ENCODE data around the gene RAB34.

The RAB34 gene

GRCh38 chr17:28717578-28718332 lies at the start of gene RAB34:
Gene RAB34, minus strand, starts transcription at chr17:28717868. Its CDS starts 602 bp downstream, at chr17:28717266.
- DNase-seq (ENCODE audit: low spot score), result no peak

DNA sequence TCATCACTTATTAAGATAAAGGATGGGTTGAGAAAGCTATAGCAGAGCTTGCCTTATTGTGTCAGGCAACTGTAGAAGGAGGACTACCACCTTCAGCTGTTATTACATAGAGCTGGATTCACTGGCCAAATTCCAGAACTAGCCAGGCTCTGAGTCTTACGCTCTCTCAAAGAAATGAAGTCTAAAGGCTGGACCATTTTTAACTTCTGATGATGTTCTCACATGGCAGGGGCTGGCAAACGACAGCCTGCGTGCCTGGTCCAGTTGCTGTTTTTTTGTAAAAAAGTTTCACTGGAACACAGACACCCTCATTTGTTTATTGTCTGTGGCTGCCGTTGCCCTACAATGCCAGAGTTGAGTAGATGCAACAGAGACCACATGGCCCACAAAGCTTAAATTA lies 47.4 kb upstream of the RAB34 start:
- DNase-seq (ENCODE audit: low spot score), result no peak

DNA sequence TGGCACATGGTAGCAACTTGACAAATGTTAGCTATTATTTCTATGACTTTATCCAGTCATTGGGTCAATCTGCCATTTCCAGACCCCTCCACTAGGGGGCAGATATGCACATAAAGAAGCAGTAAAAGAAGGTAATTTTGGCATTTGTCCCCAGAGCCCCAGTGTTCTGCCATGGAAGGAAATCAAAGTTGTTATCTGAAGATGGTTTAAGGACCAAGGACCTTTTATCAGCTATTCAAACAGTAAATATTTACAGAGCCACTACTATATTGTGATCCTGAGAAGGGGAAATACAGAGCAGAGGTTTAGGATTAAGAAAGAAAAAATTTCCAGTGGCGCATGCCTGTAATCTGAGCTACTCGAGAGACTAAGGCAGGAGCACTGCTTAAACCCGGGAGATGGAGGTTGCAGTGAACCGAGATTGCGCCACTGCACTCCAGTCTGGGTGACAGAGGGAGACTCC lies 46.2 kb upstream of the RAB34 start:
- DNase-seq (ENCODE audit: low spot score), result peak; percentile 71

- DNase-seq (ENCODE audit: low spot score), result no peak
These were observed 45.6 kb upstream of the RAB34 start for GRCh38 chr17:28763137-28763799.

GRCh38 chr17:28760601-28761562 lies 43.2 kb upstream of the RAB34 start:
- no peak for DNase-seq (ENCODE audit: low spot score)

DNA sequence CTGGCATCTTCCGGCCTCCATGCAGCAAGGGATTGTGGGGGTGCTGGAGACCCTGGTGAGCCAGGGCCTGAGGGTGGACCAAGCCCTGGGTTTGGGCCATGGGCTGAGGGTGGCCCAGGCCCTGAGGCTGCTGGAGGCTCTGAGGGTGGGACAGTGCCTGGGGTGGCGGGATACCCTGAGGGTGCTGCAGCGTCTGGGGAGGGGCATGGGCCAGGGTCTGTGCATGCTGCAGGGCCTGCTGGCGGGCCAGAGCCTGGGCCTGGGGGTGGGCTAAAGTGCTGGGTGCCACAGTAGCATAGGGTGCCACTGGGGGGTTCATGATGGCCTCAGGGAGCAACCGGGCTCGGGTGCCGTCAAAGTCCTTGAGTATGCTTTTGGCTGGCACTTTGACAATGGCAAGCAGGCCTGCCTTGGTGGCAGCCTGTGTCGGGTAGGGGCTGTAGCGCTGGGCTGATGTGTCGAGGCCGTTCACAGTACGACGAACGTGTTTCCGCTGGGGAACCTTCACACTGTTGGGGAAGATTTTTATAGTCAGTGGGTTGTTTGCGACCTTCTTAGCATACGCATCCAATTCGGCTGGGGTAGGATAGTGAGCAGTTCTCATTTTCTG lies 41.7 kb upstream of the RAB34 start:
- DNase-seq (ENCODE audit: low spot score), result no peak

DNA sequence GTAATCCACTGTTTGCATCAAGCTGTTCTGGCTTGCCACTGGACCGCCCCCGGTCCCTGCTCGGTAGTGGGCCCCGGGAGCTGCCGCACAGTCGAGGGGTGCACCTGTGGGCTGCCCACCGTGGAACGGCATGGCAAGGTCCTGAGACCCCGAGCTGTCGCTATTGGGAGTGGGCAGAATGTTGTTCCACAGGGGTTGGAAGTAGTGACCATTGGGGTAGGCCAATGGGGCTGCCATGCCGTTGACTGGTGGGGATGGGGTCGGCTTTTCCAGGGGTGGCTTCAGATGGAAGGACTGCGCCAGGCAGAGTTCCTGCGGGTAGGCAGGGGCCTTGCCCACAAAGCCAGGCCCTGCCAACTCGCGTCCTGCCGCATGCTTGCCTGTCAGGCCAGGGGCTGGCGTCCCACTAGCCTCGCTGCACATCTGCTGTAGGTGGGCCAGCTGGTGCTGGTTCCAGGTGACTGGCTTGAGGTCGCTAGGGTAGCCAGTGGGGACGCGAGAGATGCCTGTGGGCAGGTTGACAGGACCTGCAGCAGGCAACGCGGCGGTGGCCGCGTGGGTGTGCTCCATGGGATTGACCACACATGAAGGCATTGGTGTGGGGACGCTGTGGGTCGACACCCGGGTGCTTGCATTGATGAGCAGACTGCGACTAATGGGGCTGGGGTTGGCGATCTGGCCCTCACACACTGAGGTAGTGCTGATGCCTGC lies 40.9 kb upstream of the RAB34 start:
- no peak for DNase-seq (ENCODE audit: low spot score)

DNA sequence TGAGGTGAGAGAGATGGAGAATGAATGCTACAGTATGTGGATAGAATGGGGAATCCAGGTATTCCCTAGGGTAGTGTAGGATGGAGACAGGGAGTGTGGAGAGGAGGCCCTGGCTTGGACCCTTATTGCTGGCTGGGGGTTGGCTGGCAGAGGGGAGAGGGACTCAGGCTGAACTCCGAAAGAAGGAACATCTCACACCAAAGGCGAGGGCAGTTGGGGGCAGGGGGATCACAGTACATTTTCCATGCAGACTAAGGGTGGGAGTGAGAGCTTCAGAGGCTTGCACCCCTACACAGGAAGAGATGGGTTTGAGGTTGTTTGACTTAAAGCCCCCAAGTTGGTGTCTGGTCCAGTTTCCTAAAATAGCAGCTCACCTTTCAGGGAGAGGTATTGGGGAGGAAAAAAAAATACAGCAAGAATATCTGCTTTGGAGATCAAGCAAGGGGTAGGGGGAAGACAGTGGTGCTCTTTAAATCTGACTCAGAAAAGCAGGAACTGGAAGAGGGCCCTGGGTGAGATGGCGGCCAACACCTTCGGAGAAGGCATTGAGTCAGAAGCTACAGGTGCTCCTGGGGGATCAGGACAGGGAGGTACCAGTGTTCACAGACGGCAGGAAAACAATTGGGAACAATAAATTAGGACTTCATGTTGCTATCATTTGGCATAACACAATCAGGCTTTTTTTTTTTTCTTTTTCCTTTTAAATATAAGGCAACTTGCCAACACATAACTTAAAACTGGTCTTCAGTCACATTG lies 38.6 kb upstream of the RAB34 start:
- no peak for DNase-seq (ENCODE audit: low spot score)

- DNase-seq (ENCODE audit: low spot score), result no peak
These were observed 37.8 kb upstream of the RAB34 start for GRCh38 chr17:28755486-28755885.

GRCh38 chr17:28751600-28752366 lies 34.1 kb upstream of the RAB34 start:
- DNase-seq (ENCODE audit: low spot score), result no peak

DNA sequence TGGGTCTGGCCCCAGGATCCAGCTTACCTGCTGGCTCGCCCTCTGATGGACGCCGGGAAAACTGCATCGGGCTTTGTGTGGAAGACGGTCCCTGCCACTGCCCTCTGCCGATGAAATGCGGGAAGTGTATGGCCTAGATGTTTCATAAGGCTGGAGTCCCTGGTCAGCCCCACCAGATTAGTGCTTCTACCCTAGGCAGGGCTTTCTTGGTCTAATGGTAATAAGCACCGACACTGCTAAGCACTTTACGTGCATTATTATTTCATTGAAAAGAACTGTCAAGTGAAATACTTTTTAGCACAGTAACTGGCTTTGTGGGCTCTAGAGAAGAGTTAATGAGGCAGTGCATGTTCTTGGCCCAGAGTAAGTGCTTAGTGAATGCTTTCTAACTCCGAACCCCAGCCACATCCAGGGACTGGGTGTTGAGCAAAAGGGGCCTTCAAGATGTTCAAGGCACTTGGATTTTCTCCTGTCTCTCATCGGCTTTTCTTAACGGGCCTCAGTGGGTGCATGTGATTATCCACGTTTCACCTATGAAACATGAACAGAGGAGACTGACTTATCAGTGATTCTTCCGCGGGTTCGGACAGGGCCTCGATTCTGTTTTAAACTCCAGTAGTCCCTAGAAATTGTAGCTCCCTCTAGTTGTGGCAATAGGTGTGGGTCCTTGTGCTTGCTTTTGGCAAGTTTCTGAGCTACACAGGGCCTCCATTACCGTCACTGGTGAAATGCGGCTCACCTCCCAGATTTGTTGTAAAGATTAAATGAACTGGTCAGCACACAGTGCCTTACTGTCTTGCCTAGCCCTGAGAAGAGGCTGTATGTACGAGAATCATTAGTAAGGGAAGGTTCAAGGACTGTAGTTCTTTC lies 32.7 kb upstream of the RAB34 start:
- peak; percentile 83 for DNase-seq (ENCODE audit: low spot score)

DNA sequence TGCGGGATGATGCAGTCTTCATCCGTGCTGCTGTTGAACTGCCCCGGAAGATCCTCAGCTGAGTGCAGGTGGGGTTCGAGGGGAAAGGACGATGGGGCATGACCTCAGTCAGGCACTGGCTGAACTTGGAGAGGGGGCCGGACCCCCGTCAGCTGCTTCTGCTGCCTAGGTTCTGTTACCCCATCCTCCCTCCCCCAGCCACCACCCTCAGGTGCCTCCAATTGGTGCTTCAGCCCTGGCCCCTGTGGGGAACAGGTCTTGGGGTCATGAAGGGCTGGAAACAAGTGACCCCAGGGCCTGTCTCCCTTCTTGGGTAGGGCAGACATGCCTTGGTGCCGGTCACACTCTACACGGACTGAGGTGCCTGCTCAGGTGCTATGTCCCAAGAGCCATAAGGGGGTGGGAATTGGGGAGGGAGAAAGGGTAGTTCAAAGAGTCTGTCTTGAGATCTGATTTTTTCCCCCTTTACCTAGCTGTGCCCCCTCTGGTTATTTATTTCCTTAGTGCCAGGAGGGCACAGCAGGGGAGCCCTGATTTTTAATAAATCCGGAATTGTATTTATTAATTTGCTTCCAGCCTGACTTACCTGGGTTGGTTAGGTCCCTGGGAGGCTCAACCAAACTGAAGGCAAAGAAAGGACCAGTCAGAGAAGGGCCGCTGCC lies 32.0 kb upstream of the RAB34 start:
- DNase-seq (ENCODE audit: low spot score), result no peak

- DNase-seq (ENCODE audit: low spot score), result no peak
These were observed 31.3 kb upstream of the RAB34 start for GRCh38 chr17:28748852-28749515.

- no peak for DNase-seq (ENCODE audit: low spot score)
These were observed 30.4 kb upstream of the RAB34 start for GRCh38 chr17:28747801-28748750.

DNA sequence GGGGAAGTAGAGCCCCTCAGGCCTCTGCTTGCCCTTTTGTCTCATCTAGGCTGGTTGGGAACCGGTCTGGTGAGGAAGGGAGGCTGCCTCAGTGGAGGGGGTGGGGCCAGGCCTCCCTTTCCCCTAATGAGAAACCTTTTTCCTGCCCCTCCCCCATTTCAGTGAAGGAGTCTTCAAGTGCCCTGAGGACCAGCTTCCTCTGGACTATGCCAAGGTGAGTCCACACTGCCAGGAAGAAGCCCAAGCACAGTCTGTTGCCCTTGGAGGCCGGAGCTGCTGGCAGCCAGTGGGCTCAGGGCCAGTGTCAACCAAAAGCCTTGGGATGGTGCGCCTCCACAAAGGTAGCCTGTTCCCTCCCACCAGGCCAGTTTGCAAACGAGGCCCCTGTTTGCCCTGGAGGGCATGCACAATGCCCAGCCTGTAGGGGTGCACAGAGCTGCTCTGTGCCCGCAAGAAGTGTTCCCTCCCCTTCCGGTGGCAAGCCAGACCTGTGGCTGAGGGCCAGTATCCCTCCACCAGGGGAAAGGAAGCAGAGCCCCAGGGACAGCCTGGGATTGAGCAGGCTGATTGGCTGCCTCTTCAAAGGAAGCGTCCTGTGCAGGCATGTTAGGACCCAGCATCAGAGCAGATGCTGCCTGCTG lies 29.5 kb upstream of the RAB34 start:
- DNase-seq (ENCODE audit: low spot score), result no peak

DNA sequence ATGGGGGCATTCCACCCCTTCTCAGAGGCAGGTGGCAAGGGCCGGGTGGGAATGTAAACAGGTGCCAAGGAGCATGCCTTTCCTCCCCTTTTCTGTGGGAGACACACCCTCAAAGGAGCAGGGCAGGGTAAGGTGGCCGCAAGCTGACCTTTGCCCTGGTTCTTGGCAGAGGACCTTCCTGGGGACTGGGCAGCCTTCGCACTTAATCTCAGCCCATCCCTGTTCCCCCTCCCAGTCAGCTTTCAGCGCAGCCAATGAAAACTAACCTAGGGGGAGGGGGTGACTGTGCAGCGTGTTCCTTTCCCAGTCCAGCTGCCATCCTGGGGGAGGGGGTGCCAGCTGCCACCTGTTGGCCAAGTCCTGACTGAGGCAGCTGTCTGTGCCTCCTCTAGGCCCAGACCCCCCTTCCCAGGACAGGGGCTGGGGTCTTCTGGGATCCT lies 29.0 kb upstream of the RAB34 start:
- DNase-seq (ENCODE audit: low spot score), result no peak
